Myocyte (in vitro differentiated cells): ENCODE measurements around the gene KLHL22. TPM values are rescaled to one million over a fixed set of nuclear protein-coding genes. Genes with fewer than 3 reads are reported as not detected.
"Not testable (repeated sequence)": the region's sequence is repeated elsewhere in the genome, so short reads cannot be mapped to it uniquely, and the experiment has no call there.

Experiments used
- DNase-seq: peaks from one replicate; pipeline ENCODE4 v3.0.0-alpha.2; 2012; ENCODE audit warnings: low read depth
- total RNA-seq: library from RNA; depleted of rRNA; stranded (reverse); fragments of >200 nt; gene quantifications from 2 replicates; pipeline ENCODE4 v1.2.3, GENCODE V29; 2014

The KLHL22 gene
- total RNA-seq, 1 donor from 2014 or later = 31.5 TPM

DNA sequence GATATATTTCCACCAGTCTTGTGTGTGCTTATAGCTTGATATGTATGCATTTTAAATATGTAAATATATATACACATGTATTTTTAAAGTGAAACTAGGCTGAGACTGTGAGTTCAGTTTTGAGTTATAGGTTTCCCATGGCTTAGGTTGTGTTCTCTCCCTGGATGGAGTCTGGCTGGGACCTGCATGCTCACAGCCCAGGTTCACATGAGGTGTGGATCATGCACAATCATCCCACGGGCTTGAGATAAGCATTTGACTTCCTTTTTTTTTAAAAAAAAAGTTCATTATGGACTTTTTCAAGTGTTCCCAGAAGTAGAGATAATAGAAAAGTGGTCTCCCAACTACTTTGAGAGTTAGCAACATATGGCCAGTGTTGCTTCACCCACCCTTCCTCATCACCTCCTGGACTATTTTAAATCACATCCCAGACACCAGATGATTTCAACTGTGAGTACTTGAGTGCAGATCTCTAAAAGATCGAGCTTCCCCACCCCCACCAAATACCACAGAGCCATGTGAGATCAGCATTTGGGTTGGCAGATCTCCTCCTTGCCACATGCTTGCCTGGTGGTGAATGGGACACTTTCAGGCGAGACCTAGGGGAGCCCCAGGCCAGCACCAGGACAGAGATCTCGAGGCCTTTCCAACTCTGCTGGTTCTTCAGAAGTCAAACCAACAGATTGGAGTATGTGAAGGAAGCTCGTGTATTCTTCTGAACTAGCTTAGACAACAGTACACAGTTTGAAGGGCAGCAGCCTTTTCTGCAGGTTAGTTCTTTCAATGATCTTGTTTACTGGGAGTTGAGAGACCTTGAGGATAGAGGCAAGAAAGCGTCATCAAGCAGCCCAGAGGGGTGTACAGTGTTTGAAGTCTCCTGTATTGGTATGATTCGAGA, 27.7 kb upstream of the KLHL22 start:
- DNase-seq = peak; percentile 87

DNA sequence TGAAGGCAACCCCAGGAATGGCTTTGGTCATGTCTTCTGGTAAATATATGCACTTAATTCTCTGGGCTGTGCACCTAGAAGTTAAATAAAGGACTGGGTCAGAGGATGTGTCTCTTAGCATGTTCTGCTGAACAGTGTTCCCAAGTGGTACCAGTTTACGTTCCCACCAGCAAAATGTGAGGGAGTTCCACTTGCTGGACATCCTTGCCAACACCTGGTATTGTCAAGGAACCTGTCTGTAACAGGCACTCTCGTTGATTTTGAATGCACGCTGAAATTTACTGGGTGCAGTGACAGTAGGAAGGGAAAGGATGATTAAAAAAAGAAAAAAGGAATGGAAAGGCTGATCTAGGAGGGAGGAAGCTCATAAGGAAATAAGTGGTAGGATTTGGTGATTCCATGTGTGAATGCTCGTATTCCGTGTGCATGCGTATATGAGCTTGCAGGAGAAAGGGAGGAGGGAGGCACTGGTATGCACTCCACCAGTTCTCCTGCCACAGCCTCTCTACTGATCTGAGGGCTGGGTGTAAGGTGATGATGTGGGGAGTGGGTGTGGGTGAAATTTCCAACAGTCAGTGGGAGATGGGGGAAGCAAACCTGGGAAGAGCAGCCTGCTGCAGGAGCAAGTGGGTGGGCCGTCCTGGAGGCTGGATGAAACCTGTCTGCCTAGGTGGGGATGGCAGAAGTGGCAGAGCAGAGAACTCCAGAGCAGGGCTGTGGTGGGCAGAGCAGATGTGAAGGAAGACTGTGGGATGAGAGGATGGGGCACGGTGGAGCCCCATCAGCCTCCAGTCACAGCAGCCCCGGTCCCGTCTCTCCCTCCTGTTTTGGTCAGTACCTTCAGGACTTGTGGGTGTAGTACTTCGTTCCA, 26.8 kb upstream of the KLHL22 start:
- DNase-seq = no peak

DNA sequence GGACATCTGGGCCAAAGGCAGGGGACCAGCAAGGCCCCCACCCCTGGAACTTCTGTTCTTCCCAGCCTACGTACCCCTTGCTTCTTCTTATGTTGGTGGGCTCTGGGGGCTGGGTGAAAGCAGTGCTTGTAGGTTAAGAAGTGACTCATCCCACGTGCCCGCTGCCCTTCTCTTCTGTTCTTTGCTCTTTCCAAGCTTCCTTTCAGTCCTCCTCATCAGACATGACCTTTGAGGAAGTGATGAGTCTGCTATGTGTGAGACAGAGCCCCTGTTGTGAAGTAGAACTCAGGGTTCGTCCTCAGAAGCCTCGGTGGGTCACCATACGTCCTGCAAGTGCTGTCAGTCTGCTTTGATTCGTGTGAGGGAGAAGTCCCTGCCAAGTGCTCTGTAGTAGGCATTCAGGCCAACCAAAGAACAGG, 24.5 kb upstream of the KLHL22 start:
- no peak for DNase-seq

DNA sequence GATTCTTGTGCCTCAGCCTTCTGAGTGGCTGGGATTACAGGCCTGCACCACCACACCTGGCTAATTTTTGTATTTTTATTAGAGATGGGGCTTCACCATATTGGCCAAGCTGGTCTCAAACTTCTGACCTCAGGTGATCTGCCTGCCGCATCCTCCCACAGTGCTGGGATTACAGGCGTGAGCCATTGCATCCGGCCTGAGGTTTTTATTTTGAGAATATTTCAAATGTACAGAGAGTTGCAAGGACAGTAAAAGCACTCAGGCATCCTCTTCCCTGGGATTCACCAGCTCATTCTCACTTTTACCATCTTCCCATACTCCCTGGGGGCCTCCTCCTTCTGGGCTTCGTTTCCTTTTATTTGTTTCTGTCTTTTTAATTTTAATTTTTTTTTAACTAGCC, 24.0 kb upstream of the KLHL22 start:
- no peak for DNase-seq

DNA sequence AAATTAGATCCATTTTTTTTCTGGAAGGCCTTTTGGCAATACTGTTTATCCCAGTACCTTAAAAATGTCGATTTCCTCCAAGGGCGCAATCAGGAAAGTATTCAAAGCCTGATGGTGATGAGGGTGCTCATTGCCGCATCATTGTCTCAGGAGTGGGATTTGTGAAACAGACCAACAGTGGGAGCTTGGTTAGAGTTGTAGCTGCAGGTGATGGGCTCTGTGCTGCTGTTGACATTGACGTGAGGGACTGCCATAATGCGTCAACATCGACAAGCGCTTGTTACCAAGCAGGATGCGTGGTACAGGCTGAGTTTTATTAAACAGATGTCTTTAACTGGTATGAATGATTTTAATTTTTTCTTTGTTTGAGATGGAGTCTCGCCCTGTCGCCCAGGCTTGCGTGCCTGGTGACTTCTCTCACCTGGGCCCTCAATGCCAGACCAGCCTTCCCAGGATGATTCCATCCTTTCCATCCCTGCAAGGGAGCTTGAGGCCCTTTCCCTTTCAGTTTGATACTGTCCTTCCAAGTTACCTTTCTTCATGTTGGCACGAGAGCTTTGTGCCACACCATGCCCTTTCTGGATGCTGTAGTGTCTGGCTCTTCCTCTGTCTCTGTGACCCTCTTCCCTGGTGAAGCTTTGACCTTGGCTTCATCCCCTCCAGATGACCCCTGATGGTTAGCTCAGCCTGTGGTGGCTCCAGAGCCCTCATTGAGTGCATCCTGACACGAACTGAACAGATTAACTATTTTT, 22.4 kb upstream of the KLHL22 start:
- no peak for DNase-seq

DNA sequence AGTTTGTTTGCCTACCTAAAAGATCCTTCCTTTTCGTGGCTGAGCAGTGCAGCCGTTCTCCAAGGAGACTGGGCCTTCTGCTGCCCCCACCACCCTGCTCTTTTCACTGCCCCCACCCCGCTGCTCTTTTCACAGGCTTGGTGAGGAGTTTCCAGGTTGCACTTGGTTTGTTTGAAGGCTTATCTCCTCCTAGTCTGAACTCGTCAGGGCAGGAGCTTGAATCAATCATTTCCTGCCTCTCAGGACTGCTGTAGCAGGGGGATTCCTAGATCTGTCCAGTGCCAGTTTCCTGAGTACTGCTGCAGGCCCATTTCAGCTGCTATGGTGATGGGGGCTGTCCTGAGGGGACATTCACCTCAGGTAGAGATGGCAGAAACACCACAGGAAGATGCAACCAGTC, 21.8 kb upstream of the KLHL22 start:
- no peak for DNase-seq

DNA sequence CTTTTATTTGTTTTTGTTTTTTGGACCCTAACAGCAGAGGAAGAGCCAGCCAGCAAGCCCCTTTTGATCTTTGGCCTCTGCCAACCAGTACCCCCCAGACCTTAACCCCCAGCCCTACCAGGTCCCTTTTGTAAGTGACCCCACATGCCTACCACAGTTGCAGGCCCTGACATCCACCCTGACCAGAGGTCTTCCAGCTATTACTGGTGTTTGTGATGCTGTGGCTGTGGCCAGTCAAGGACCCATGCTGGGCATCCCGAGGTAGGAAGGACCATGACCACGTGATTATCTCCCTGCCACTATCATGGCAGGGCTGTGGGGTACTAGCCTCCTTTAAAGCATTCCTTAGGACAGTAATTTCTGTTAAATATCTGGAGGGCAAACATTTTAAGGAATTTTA, 20.8 kb upstream of the KLHL22 start:
- DNase-seq = no peak

DNA sequence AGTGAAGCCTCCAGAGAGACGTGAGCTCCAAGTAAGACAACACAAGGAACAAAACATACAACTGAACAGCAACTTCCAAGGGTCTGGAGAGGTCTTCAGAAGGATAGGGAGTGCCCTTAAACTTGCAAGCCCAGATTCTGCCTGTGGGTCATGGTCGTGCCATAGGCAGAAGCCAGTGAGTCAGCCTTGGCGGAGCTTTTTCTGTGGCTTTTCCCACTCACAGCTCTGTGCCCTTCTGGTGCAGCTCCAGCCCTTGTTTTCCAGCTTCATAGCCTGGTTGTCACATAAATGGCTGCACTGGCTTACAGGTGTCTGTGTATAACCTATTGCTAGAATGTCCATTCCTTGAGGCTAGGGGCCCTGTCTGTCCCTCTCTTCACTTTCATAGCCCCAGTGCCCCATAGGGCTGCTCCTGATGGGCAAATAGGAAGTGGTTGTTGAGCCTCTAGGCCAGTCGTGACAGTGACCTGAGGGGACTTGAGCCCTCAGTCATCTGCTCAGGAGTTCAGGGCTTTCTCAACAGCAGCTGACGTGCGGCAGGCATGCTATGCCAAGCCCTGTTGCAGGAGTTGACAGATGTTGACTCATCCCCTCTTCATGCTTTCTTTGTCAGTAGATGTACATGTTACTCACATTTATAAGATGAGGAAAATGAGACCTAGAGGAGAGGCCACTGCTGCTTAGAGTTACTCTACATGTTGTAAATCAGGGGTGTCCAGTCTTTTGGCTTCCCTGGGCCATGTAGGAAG, 19.2 kb upstream of the KLHL22 start:
- peak; percentile 82 for DNase-seq

DNA sequence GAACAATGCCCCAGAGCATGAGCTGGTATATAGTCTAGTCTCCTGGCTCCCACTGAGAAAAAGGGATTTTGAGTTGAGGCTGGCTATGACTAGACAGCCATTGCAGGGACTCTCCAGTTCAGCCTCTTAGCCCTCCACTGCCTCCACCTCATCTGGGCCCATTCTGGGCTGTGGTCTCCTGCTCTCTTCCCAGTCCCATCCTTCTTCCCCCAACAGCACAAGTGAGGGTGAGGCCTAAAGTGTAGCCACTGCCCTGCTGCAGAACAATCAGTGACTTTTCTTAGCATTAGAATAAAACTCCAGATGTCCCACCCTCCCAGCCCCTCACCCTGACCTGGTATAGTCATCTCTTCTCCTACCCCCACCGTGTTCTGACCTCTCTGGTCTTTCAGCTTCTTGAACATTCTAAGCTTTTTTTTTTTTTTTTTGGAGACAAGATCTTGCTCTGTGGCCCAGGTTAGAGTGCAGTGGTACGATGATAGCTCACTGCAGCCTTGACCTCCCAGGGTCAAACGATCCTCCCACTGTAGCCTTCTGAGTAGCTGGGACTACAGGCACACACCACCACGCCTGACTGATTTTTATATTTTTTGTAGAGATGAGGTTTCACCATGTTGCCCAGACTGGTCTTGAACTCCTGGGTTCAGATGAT, 16.1 kb upstream of the KLHL22 start:
- no peak for DNase-seq

DNA sequence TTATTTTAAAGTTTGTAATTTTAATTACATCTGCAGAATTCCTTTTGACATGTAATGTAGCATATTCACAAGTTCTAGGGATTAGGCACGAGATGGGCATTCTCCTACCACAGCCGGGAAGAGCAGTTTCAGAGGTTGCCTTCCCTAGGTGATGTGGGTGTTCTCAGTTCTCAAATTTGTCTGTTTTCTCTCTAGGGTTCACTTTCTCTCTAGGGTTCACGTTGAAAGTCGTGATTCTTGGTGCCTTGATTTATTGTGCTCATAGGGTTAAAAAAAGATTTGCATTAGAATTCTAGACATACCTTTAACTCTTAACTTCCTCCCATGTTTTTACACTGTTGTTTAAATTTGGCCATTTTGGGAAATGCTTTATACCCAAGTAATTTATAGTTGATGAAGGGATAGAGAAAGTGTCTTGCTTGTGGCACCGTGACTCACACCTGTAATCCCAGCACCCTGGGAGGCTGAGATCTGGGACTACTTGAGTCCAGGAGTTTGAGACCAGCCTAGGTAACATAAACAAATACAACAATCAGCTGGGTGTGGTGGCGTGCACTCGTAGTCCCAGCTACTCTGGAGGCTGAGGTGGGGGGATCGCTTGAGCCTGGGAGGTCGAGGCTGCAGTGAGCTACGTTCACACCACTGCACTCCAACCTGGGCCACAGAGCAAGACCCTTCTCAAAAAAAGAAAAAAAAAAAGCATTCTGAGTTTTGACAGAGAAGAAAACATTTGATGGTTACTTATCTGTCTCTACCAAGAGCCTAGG, 15.4 kb upstream of the KLHL22 start:
- DNase-seq = no peak

DNA sequence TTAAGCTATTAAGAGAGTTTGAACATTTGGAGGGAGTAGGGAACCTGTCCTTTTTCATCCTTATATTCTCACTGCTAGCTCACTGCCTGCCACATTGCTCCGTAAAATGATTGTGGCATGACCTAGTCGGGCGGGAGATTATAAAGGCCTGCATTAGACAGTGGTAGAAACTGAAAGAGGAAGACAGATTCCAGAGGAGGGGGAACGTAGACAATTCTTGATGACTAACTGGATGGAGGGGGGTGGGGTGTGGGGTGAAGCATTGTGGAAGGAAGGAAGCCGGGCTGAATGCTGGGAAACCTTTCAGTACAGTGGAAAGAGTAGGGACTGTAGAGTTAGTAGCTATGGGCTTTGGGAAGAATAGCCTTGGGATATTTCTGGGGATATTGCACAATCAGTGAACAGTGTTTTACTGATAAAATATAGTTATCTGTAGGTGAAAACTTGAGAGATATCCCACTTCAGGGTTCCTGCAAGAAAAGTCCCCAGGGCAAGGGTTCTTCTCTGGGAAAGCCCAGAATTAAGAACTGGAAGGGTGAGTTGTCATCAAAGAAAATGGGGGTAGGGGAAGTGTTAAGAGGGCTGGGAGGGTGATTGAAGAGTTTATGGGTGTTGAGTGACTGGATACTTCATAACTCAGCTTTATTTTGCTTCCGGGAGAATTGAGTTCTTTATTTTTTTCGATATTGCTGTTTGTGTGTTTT, 13.9 kb upstream of the KLHL22 start:
- peak; percentile 91 for DNase-seq

DNA sequence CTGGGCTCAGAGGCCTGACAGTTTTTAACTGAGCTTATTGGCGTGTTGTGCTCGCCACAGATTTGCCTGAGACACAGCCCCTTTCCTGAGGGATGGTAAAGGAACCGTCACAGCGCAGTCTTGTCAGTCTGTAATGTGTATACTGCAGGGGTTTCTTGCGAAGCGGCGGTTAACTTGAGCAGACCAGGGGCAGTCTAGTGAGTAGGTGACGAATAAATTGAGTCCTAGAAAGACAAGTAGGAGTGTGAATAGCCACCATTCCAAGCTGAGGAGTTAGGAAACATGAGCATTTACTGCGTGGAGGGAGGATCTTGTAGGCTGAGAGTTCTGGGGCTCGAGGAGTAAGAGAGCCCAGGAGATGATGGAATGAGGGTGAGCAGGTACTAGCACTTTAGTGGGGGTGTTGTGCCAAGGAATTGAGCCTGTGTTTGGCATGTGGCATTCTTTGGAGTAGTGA, 13.2 kb upstream of the KLHL22 start:
- no peak for DNase-seq

DNA sequence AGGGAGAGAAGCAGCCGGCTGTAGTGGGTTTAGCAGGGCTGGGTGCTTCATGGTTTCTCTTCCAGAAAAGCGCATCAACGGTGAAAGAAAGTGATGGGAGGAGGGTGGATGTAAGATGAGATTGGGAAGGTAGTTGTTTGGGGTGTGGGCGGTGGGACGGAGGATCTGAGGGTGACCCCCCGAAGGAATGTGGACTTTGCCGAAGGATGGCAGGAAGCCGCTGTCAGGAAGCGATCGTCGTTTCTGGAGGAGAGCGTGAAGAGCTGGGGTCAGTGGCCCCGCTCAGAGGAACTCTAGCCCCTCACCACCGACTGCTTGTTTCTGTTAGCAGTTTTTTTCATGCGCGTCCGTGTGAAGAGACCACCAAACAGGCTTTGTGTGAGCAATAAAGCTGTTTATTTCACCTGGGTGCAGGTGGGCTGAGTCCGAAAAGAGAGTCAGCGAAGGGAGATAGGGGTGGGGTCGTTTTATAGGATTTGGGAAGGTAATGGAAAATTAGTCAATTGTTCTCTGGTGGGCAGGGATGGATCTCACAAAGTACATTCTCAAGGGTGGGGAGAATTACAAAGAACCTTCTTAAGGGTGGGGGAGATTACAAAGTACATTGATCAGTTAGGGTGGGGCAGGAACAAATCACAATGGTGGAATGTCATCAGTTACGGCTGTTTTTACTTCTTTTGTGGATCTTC, 12.6 kb upstream of the KLHL22 start:
- not testable (repeated sequence) for DNase-seq

DNA sequence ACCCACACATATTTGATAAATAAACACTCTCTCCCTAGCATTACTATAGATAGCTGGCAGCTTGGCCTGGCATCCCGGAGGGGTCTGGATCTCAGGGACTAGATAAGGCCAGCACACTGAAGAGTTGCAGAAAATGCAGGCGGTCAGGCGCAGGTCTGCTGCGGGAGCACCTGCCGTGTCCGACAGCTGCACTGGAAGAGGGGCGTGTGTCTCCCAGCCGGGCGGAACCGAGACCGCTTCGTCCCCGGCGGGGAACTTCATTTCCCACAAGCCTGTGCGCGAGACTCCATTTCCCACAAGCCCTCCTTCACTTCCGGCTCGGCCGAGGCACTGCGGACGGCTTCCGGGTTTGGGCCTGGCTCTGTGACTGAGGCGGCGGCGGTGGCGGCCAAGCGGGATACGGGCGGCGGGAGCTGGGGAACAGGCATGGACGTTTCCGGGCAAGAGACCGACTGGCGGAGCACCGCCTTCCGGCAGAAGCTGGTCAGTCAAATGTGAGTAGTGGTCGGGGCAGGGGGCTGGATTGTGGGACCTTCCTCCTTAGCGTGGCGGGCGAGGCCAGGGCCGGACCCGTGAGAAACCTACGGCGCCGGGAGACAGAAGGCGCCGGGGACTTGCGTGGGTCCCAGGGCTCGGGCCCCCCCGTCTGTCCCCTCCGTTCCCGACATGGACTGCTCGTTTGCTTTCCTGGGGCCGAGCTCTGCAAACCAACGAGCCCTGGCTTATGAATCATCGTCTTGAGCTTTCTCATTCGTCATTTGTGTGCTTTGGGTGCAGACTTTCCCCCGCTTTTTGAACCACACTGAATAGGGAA, 11.9 kb upstream of the KLHL22 start, which contains the start of gene MED15:
Gene MED15 (plus strand): TSS at position 358 of the 814 bp plus-strand sequence. CDS start 69 bp downstream, at position 427.
- peak; percentile 96 for DNase-seq

DNA sequence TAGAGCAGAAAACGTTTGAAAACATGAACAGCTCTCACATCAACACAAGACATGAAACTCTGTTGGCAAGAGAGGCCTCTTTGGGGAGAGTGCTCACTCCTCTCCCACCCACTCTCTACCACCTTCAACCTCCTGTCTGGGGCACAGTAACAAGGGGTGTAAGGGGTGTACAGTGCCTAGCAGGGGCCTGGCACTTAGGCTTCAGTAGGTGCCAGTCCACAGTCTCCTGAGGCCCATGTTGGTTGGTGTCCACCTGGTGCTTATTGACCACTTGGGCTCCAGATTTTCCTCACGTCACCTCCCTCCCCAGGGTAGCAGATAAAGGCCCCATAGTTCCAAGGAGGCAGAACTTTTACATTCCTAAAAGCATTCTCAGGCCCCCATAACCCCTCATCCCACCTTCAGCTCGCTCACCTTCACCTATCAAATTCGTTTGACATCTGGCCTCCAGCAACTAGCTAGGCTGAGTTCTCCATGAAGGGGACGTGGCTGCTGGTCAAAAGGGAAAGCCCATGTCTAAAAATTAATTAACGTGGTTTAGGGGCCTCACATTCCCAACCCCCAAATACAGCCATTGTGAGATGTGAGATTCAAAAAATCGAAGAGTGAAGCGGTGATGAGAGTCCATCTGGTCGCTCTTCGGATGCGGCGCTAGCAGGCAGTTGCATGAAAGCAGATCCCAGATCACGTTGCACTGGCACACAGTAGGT, 11.1 kb upstream of the KLHL22 start:
- DNase-seq = no peak

DNA sequence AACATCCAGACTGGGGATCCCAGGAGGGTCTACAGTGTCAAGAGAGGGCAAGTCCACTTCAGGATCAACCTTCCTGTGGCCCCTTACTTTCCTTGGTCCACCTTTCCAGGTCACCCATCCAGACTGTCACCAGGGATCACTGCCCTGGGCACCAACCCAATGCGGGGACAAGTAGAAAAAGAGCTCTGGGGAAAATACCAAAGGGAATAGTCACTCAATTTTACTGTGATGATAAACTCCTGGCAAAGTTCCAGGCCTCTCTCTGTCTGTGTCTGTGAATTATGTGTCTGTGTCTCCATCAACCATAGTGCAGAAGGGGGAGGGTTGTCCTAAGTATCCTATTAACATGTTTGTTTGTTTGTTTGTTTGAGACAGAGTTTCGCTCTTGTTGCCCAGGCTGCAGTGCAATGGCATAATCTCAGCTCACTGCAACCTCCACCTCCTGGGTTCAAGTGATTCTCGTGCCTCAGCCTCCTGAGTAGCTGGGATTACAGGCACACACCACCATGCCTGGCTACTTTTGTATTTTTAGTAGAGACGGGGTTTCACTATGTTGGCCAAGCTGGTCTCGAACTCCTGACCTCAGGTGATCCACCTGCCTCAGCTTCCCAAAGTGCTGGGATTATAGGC, 8.8 kb upstream of the KLHL22 start:
- DNase-seq = peak; percentile 45
